PC-9 (cell line): ENCODE measurements around the gene MEF2B.

ENCODE experiments used
- CTCF ChIP-seq: fragments of 200-600 bp; sonication (generic); conservative IDR thresholded peaks from 2 replicates; pipeline ENCODE4 v1.6.1; 2017; ENCODE audit warnings: mixed run types, antibody characterized with exemption, mild to moderate bottlenecking, moderate library complexity
- EZH2 ChIP-seq: fragments of 200-600 bp; sonication (generic); IDR thresholded peaks from 2 replicates; pipeline ENCODE4 v1.8.0; 2017; ENCODE audit warnings: antibody characterized with exemption, low read depth

DNA sequence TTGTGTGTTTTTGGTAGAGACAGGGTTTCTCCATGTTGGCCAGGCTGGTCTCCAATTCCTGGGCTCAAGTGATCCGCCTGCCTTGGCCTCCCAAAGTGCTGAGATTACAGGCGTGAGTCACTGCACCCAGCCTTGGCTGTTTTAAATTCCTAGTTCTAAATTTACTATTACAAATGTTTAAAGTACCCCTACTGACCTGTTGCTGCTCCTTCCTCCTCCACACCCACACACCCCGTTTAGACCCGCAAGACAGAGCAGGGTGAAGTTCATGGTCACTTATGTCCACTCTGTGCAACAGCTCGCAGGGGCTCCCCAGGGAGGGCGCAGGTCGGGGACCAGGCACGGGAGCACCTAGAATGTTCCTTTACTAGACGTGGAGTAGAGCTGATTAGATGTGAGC lies 60.5 kb downstream of the MEF2B start:
- no peak for TF ChIP-seq EZH2
- no peak for TF ChIP-seq CTCF
